ENCODE measurements around the gene PAPSS2. TPM values are rescaled to one million over a fixed set of nuclear protein-coding genes. Genes with fewer than 3 reads are reported as not detected.

The PAPSS2 gene
- total and polyA plus RNA-seq, 2 experiments from 2014 or later, result 38.3 to 58.0 TPM

- H3K27me3 ChIP-seq, result no peaks in the 10 kb centered on the region
- no peaks in the 10 kb centered on the region for H3K9me3 ChIP-seq (ENCODE audit: low read depth)
- H3K4me3 ChIP-seq, result no peak overlapping the region
- no peak overlapping the region for H3K27ac ChIP-seq
- H2AFZ ChIP-seq, result no peak overlapping the region
- no peaks in the 10 kb centered on the region for H4K20me1 ChIP-seq (ENCODE audit: insufficient read depth, poor library complexity, severe bottlenecking)
- peaks cover 3% of the 10 kb centered on the region for H3K4me1 ChIP-seq (ENCODE audit: insufficient read depth)
- TF ChIP-seq EZH2phosphoT487 (IDR thresholded peaks at IDR 0.05; ENCODE audit: low read depth, severe bottlenecking, unreplicated experiment), result no peak
- no peak for TF ChIP-seq CTCF (IDR thresholded peaks at IDR 0.05; ENCODE audit: poor library complexity)
- TF ChIP-seq EZH2 (IDR thresholded peaks at IDR 0.05; ENCODE audit: borderline replicate concordance), result no peak
- no peaks in the 10 kb centered on the region for H3K79me2 ChIP-seq
- H3K9me2 ChIP-seq (replicated peaks; ENCODE audit: insufficient read depth), result no peaks in the 10 kb centered on the region
- H3K4me2 ChIP-seq, result no peak overlapping the region
- DNase-seq (ENCODE audit: low spot score), result no peak
- H3K36me3 ChIP-seq (replicated peaks; ENCODE audit: insufficient read depth, low read depth), result no peaks in the 10 kb centered on the region
These were observed 91.1 kb downstream of the PAPSS2 start for GRCh38 chr10:87750817-87751216.

- Histone ChIP-seq H3K4me1 (ENCODE audit: insufficient read depth) (peaks cover 3% of the 10 kb centered on the region), H3K36me3 (replicated peaks; ENCODE audit: insufficient read depth, low read depth) (no peaks in the 10 kb centered on the region), H2AFZ (no peak overlapping the region), H3K9me3 (ENCODE audit: low read depth) (no peaks in the 10 kb centered on the region), H3K79me2 (no peaks in the 10 kb centered on the region), H3K4me3 (no peak overlapping the region), H3K4me2 (no peak overlapping the region), H4K20me1 (ENCODE audit: insufficient read depth, poor library complexity, severe bottlenecking) (no peaks in the 10 kb centered on the region), H3K27me3 (no peaks in the 10 kb centered on the region), H3K9me2 (replicated peaks; ENCODE audit: insufficient read depth) (no peaks in the 10 kb centered on the region), H3K27ac (no peak overlapping the region)
- TF ChIP-seq CTCF (IDR thresholded peaks at IDR 0.05; ENCODE audit: poor library complexity), result no peak
- TF ChIP-seq EZH2 (IDR thresholded peaks at IDR 0.05; ENCODE audit: borderline replicate concordance), result no peak
- no peak for TF ChIP-seq EZH2phosphoT487 (IDR thresholded peaks at IDR 0.05; ENCODE audit: low read depth, severe bottlenecking, unreplicated experiment)
- 86% methylated on average over 2 of the region's 2 CpGs for WGBS (ENCODE audit: low lambda C conversion rate, missing lambda C conversion rate)
- DNase-seq (ENCODE audit: low spot score), result no peak
These were observed 91.6 kb downstream of the PAPSS2 start for GRCh38 chr10:87751274-87751673.

- H3K4me3 ChIP-seq, result no peak overlapping the region
- no peaks in the 10 kb centered on the region for H3K4me1 ChIP-seq (ENCODE audit: insufficient read depth)
- H3K27ac ChIP-seq, result no peak overlapping the region
- no peak for DNase-seq (ENCODE audit: low spot score)
- no peak overlapping the region for H3K4me2 ChIP-seq
- no peaks in the 10 kb centered on the region for H3K79me2 ChIP-seq
- TF ChIP-seq EZH2phosphoT487 (IDR thresholded peaks at IDR 0.05; ENCODE audit: low read depth, severe bottlenecking, unreplicated experiment) (no peak), EZH2 (IDR thresholded peaks at IDR 0.05; ENCODE audit: borderline replicate concordance) (no peak), CTCF (IDR thresholded peaks at IDR 0.05; ENCODE audit: poor library complexity) (no peak)
- H4K20me1 ChIP-seq (ENCODE audit: insufficient read depth, poor library complexity, severe bottlenecking), result no peaks in the 10 kb centered on the region
- H3K9me2 ChIP-seq (replicated peaks; ENCODE audit: insufficient read depth), result no peaks in the 10 kb centered on the region
- no peaks in the 10 kb centered on the region for H3K27me3 ChIP-seq
- WGBS (ENCODE audit: low lambda C conversion rate, missing lambda C conversion rate), result 88% methylated on average over 2 of the region's 2 CpGs
- no peaks in the 10 kb centered on the region for H3K9me3 ChIP-seq (ENCODE audit: low read depth)
- H2AFZ ChIP-seq, result no peak overlapping the region
- no peaks in the 10 kb centered on the region for H3K36me3 ChIP-seq (replicated peaks; ENCODE audit: insufficient read depth, low read depth)
These were observed 92.9 kb downstream of the PAPSS2 start for GRCh38 chr10:87752566-87752965.
